Ishikawa (cell line): ENCODE results near the gene SLC25A12.

Source experiments
- CREB1 ChIP-seq: IDR thresholded peaks from 2 replicates; pipeline ENCODE4 v1.6.1; 2012; ENCODE audit warnings: low read depth
- EGR1 ChIP-seq: IDR thresholded peaks from 2 replicates; pipeline ENCODE4 v1.6.1; 2012
- EP300 ChIP-seq: IDR thresholded peaks from 2 replicates; pipeline ENCODE4 v1.6.1; 2012; ENCODE audit warnings: borderline replicate concordance
- FOXM1 ChIP-seq: IDR thresholded peaks from 2 replicates; pipeline ENCODE4 v1.6.1; 2012; ENCODE audit warnings: low read depth, borderline replicate concordance
- MAX ChIP-seq: IDR thresholded peaks from 2 replicates; pipeline ENCODE4 v1.6.1; 2012
- NFIC ChIP-seq: IDR thresholded peaks from 2 replicates; pipeline ENCODE4 v1.6.1; 2012
- RAD21 ChIP-seq: IDR thresholded peaks from 2 replicates; pipeline ENCODE4 v1.6.1; 2012; ENCODE audit warnings: low read depth
- REST ChIP-seq: IDR thresholded peaks from 2 replicates; pipeline ENCODE4 v1.6.1; 2012; ENCODE audit warnings: low read depth, mild to moderate bottlenecking
- TAF1 ChIP-seq: IDR thresholded peaks from 2 replicates; pipeline ENCODE4 v1.6.1; 2012; ENCODE audit warnings: low read depth, mild to moderate bottlenecking
- TCF12 ChIP-seq: IDR thresholded peaks from 2 replicates; pipeline ENCODE4 v1.6.1; 2012; ENCODE audit warnings: low read depth
- USF1 ChIP-seq: IDR thresholded peaks from 2 replicates; pipeline ENCODE4 v1.6.1; 2012
- YY1 ChIP-seq: IDR thresholded peaks from 2 replicates; pipeline ENCODE4 v1.6.1; 2012; ENCODE audit warnings: low read depth

GRCh38 chr2:171792157-171792556 is 101.9 kb downstream of the SLC25A12 start:
- no peak for TF ChIP-seq RAD21
- TF ChIP-seq FOXM1 = no peak
- TF ChIP-seq REST = no peak
- no peak for TF ChIP-seq TAF1
- no peak for TF ChIP-seq USF1
- TF ChIP-seq EP300 = no peak
- no peak for TF ChIP-seq EGR1
- no peak for TF ChIP-seq MAX
- no peak for TF ChIP-seq TCF12
- TF ChIP-seq NFIC = no peak
- TF ChIP-seq YY1 = no peak
- no peak for TF ChIP-seq CREB1
